A673 (cell line): ENCODE results near the gene BCL7A. TPM values are rescaled to one million over a fixed set of nuclear protein-coding genes. Genes with fewer than 3 reads are reported as not detected.

Experiments used
- BruUV-seq: library from RNA; stranded (reverse); fragments of 400-500 nt; replicated peaks from 2 replicates; lab custom pipeline; 2021; lab: Mats Ljungman, UMichigan
- CTCF ChIA-PET: fragments of 300-600 bp; sonication (Branson Sonifier 250); formaldehyde crosslinking; loops from one replicate; lab custom pipeline; 2022; ENCODE audit warnings: antibody characterized with exemption; lab: Charles Lee
- POLR2A ChIA-PET: fragments of 300-600 bp; sonication (Branson Sonifier 250); formaldehyde crosslinking; loops from one replicate; lab custom pipeline; 2022; ENCODE audit warnings: antibody characterized with exemption; ENCODE audit not compliant: low non-redundant PET; lab: Charles Lee
- DNase-seq: peaks from one replicate; pipeline ENCODE4 v3.0.0-alpha.2; 2015; ENCODE audit warnings: low spot score
- H3K27ac ChIP-seq: fragments of 200-600 bp; sonication (generic); 2 replicates; pipeline ENCODE4 v1.5.1; 2016; ENCODE audit warnings: mixed run types, low read depth, mild to moderate bottlenecking, mixed read lengths, antibody characterized with exemption, low read length; ENCODE audit not compliant: poor library complexity, severe bottlenecking
- H3K27me3 ChIP-seq: fragments of 200-600 bp; sonication (generic); replicated peaks from 2 replicates; pipeline ENCODE4 v1.6.1; 2017; ENCODE audit warnings: mixed run types, low read depth, mild to moderate bottlenecking, mixed read lengths, antibody characterized with exemption, low read length; ENCODE audit not compliant: insufficient read depth, poor library complexity
- H3K36me3 ChIP-seq: fragments of 200-600 bp; sonication (generic); 2 replicates; pipeline ENCODE4 v1.6.1; 2016; ENCODE audit warnings: mixed run types, mild to moderate bottlenecking, mixed read lengths, antibody characterized with exemption, low read length; ENCODE audit not compliant: insufficient read depth, poor library complexity, severe bottlenecking
- H3K4me1 ChIP-seq: fragments of 200-600 bp; sonication (generic); 2 replicates; pipeline ENCODE4 v1.6.1; 2017; ENCODE audit warnings: mixed run types, mild to moderate bottlenecking, mixed read lengths, antibody characterized with exemption, low read length; ENCODE audit not compliant: insufficient read depth, poor library complexity, severe bottlenecking
- H3K4me3 ChIP-seq: fragments of 200-600 bp; sonication (generic); 2 replicates; pipeline ENCODE4 v1.5.1; 2016; ENCODE audit warnings: low read depth, mixed run types, mild to moderate bottlenecking, mixed read lengths, low read length; ENCODE audit not compliant: poor library complexity, severe bottlenecking
- H3K9me3 ChIP-seq: fragments of 200-600 bp; sonication (generic); 2 replicates; pipeline ENCODE4 v1.6.1; 2016; ENCODE audit warnings: mixed run types, low read depth, mild to moderate bottlenecking, mixed read lengths, antibody characterized with exemption, low read length; ENCODE audit not compliant: poor library complexity, severe bottlenecking
- CTCF ChIP-seq: fragments of 300-800, 200-600 bp; sonication (generic); conservative IDR thresholded peaks from 2 replicates; pipeline ENCODE4 v1.5.1; 2017; ENCODE audit warnings: low read depth, mild to moderate bottlenecking, antibody characterized with exemption, low read length, moderate library complexity, mixed read lengths
- EZH2 ChIP-seq: fragments of 200-600 bp; sonication (generic); IDR thresholded peaks from 2 replicates; pipeline ENCODE4 v1.6.1; 2017; ENCODE audit warnings: borderline replicate concordance, low read depth, mild to moderate bottlenecking, mixed read lengths, antibody characterized with exemption, low read length; ENCODE audit not compliant: poor library complexity, severe bottlenecking
- intact Hi-C: fragments of 100-400 bp; cut with micrococcal nuclease; formaldehyde crosslinking; loops from one replicate; pipeline ENCODE4 v1.10.0; 2022; ENCODE audit not compliant: unreplicated experiment
- total RNA-seq: library from RNA; stranded (reverse); gene quantifications from 2 replicates; pipeline ENCODE4 v1.2.3, GENCODE V29; 2021

Gene BCL7A
- total RNA-seq, 1 experiment from 2014 or later, result 40.7 TPM

- intact Hi-C loops, result no loop called here
- TF ChIP-seq EZH2 (no peak), CTCF (no peak)
- H3K27me3 ChIP-seq, result no peaks in the 10 kb centered on the region
- no peak overlapping the region for H3K27ac ChIP-seq
- no TSS peak for BruUV-seq
- ChIA-PET POLR2A (no interaction called here), CTCF (no interaction called here)
- no peaks in the 10 kb centered on the region for H3K36me3 ChIP-seq
- no peaks in the 10 kb centered on the region for H3K4me1 ChIP-seq
- H3K9me3 ChIP-seq, result no peaks in the 10 kb centered on the region
- H3K4me3 ChIP-seq, result no peak overlapping the region
- no peak for DNase-seq
Observed at GRCh38 chr12:122003651-122004611, 17.8 kb upstream of the BCL7A start.

- Histone ChIP-seq H3K9me3 (no peaks in the 10 kb centered on the region), H3K36me3 (no peaks in the 10 kb centered on the region), H3K27ac (no peak overlapping the region), H3K4me3 (no peak overlapping the region), H3K4me1 (no peaks in the 10 kb centered on the region), H3K27me3 (no peaks in the 10 kb centered on the region)
- no TSS peak for BruUV-seq
- ChIA-PET CTCF (no interaction called here), POLR2A (no interaction called here)
- TF ChIP-seq CTCF (no peak), EZH2 (no peak)
- DNase-seq, result no peak
- intact Hi-C loops, result no loop called here
Observed at GRCh38 chr12:122004633-122005071, 17.0 kb upstream of the BCL7A start.

GRCh38 chr12:122005252-122005776 lies 16.4 kb upstream of the BCL7A start:
- Histone ChIP-seq H3K4me3 (no peak overlapping the region), H3K27me3 (no peaks in the 10 kb centered on the region), H3K36me3 (no peaks in the 10 kb centered on the region), H3K27ac (no peak overlapping the region), H3K9me3 (no peaks in the 10 kb centered on the region), H3K4me1 (no peaks in the 10 kb centered on the region)
- DNase-seq, result no peak
- no TSS peak for BruUV-seq
- intact Hi-C loops, result no loop called here
- TF ChIP-seq EZH2, result no peak
- TF ChIP-seq CTCF, result no peak
- ChIA-PET CTCF (no interaction called here), POLR2A (interaction anchor here (0.7 kb wide), 1 partner anchor 14 kb away, joined by 6 read pairs; no protein-coding TSS in a partner anchor)
